GM12891 (cell line): Measurements from ENCODE around the gene BRD7.

ENCODE experiments used
- PAX5 ChIP-seq: IDR thresholded peaks from 2 replicates; pipeline ENCODE4 v1.6.1; 2011; ENCODE audit warnings: low read length, moderate library complexity, mild to moderate bottlenecking; ENCODE audit not compliant: insufficient read depth, severe bottlenecking
- POLR2A ChIP-seq: IDR thresholded peaks from 2 replicates; pipeline ENCODE4 v1.6.1; 2011; ENCODE audit warnings: low read depth, low read length, control low read depth
- POLR2AphosphoS5 ChIP-seq: IDR thresholded peaks from 2 replicates; pipeline ENCODE4 v1.6.1; 2011; ENCODE audit warnings: low read depth, low read length, control low read depth
- TAF1 ChIP-seq: IDR thresholded peaks from 2 replicates; pipeline ENCODE4 v1.6.1; 2011; ENCODE audit warnings: low read depth, low read length, control low read depth

- no peak for TF ChIP-seq TAF1
- TF ChIP-seq PAX5 = no peak
- TF ChIP-seq POLR2AphosphoS5 = no peak
- no peak for TF ChIP-seq POLR2A
These were observed 64.0 kb downstream of the BRD7 start for GRCh38 chr16:50304467-50305440.
